Amniotic epithelial cell (primary cell): ENCODE data around the gene SETD1A.

Source experiments
- DNase-seq: peaks from one replicate; pipeline ENCODE4 v3.0.0-alpha.2; 2010; ENCODE audit warnings: low read depth

Gene SETD1A

DNA sequence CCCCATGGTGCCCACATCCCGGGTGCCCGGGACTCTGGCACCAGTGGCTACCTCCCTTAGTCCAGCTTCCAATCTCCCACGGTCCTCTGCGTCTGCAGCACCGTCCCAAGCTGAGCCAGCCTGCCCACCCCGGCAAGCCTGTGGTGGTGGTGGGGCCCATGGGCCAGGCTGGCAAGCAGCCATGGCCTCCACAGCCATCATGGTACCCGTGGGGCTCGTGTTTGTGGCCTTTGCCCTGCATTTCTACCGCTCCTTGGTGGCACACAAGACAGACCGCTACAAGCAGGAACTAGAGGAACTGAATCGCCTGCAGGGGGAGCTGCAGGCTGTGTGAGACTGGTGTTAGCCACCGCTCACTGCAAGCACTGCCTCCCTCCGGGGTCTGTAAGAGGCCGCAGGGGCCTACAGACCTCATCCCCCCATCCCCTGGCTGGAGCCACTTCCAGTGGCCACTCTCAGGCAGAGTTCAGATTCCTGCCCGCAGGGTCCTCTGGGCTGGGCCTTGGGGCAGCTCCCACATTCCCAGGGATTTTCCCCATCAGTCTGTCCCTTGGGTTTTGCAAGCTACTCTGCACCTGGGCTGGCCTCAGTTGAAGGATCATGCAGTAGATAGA is 3.9 kb upstream of the SETD1A start:
- peak; percentile 71 for DNase-seq

DNA sequence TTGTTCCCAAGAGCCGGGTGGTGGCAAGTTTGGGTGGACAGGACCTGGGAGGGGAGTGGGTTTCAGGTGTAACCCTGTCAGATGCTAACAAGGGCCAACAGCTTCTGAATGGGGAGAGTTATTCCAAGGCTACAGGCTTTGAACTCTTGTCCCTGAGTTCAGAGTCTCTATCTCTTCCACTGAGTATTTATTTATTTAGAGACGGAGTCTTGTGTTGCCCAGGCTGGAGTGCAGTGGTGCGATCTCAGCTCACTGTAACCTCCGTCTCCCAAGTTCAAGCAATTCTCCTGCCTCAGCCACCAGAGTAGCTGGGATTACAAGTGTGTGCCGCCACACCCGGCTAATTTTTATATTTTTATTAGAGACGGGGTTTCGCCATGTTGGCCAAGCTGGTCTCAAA is 2.6 kb upstream of the SETD1A start:
- no peak for DNase-seq

GRCh38 chr16:30956601-30957455 is 726 bp upstream of the SETD1A start:
- DNase-seq: peak; percentile 88

DNA sequence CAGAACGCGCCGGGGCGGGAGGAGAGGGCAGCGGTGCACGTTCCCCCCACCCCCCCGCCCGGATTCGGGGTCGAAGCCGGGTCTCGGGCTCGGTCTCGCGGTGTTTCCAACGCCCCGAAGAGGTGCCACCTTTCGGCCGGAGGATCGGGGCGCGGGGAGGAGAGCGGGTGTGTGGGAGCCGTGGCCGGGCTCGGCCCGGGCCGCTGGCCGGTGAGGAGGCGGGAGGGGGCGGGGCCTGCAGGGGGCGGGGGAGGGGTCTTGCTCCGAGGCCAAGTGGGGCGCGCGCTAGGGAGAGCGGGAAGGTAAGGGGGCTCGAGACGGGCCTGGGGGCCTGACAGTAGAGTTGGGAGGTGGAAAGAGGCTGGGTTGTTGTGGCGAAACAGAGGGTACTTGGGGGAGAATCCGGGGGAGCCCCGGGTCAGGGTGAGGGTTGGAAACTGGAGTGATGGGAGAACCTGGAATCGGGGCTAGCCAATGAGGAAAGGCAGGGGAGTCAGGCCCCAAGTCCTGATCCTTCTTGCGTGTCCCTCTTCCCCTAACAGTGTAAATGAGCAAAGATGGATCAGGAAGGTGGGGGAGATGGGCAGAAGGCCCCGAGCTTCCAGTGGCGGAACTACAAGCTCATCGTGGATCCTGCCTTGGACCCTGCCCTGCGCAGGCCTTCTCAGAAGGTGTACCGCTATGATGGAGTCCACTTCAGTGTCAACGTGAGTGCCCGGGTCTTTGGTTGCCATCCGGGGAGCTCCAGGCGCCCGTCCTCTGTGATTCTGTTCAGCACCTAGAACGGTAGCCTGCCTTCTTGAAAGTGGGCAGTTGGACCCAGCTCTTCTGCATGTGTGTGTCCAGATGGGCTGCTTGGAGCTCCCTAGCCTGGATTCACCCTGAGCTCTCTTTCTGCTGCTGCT is 873 bp downstream of the SETD1A start:
- DNase-seq: peak; percentile 41

DNA sequence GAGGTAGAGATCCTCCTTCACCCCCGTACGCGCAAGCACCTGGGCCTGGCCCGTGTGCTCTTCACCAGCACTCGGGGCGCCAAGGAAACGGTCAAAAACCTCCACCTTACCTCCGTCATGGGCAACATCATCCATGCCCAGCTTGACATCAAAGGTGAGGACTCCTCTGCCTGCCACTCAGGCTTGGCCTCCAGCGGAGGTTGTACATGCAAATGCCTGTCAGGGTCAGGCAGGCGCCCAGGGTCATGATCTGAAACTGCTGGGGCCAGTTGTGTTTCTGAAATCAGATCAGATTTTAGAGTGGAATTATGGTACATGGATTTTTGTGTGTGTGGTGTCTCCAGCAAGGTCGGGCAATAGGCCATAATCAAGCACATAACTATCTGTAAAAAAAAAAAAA is 3.8 kb downstream of the SETD1A start:
- no peak for DNase-seq

- no peak for DNase-seq
Measured at GRCh38 chr16:30963925-30964511, 6.5 kb downstream of the SETD1A start.

DNA sequence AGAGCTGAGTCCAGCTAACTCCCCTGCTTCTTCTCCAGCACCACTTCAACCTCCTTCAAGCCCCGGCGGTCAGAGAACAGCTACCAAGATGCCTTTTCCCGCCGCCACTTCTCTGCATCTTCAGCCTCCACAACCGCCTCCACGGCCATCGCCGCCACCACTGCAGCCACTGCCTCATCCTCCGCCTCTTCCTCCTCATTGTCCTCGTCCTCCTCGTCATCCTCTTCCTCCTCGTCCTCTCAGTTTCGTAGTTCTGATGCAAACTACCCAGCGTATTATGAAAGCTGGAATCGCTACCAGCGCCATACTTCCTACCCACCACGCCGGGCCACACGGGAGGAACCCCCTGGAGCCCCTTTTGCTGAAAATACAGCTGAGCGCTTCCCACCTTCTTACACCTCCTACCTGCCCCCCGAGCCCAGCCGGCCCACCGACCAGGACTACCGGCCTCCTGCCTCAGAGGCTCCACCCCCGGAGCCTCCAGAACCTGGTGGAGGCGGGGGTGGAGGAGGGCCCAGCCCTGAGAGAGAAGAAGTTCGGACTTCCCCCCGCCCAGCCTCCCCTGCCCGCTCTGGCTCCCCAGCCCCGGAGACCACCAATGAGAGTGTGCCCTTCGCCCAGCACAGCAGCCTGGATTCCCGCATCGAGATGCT is 7.1 kb downstream of the SETD1A start:
- no peak for DNase-seq

- no peak for DNase-seq
Measured at GRCh38 chr16:30965436-30965835, 7.9 kb downstream of the SETD1A start.

- no peak for DNase-seq
Measured at GRCh38 chr16:30966033-30966619, 8.6 kb downstream of the SETD1A start.

- DNase-seq: no peak
Measured at GRCh38 chr16:30967795-30968194, 10.2 kb downstream of the SETD1A start.

DNA sequence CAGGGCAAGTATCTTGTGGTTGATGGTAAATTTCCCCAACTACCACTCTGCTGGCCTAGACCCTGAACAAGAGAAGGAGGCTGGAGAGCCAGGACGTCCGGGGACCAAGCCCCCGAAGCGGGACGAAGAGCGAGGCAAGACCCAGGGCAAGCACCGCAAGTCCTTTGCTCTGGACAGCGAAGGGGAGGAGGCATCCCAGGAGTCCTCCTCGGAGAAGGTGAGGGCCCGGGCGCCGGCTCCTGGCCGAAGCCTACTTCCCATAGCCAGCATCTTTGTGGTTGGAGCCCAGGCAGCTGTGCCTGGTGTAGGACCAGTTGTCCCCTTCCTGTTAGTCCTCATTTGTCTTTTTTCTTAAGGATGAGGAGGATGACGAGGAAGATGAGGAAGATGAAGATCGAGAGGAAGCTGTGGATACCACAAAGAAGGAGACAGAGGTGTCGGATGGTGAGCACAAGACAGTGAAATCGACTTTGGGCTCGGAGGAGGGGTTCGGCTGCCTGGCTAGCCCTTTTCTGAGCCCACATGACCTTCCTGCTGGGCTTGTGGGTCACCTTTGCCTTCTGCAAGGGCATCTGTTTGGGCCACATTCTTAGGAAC is 11.8 kb downstream of the SETD1A start:
- DNase-seq: no peak

DNA sequence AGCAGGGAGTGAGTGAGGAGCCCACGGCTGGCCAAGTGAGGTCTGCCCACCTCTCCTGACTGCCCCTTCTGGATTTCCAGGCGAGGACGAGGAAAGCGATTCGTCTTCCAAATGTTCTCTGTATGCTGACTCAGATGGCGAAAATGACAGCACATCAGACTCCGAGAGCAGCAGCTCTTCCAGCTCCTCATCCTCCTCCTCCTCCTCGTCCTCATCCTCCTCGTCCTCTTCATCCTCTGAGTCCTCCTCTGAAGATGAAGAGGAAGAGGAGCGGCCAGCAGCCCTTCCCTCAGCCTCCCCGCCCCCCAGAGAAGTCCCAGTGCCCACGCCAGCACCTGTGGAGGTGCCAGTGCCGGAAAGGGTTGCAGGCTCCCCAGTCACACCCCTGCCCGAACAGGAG is 13.7 kb downstream of the SETD1A start:
- no peak for DNase-seq

- DNase-seq: peak; percentile 22
Measured at GRCh38 chr16:30972872-30973271, 15.3 kb downstream of the SETD1A start.

- no peak for DNase-seq
Measured at GRCh38 chr16:30974348-30974747, 16.8 kb downstream of the SETD1A start.

DNA sequence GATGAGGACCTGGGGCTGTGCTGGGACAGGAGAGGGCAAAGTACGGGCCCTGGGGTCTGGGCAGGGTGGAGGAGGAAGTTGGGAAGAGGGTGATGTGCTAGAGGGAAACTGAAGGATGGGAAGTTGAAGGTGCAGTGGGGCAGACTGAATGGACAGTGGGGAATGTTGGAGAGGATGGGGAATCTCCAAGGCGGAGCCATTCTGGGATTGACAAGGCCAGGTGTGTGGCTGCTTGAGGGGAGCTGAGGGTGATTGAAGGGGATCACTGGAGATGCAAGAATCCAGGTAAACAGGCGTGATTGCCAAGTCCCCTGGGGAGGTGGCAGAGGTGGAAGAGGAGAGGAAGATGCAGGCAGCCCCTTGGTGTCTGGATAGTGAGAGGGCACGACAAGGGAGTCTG is 18.9 kb downstream of the SETD1A start:
- DNase-seq: no peak

- no peak for DNase-seq
Measured at GRCh38 chr16:30977502-30977901, 19.9 kb downstream of the SETD1A start.

DNA sequence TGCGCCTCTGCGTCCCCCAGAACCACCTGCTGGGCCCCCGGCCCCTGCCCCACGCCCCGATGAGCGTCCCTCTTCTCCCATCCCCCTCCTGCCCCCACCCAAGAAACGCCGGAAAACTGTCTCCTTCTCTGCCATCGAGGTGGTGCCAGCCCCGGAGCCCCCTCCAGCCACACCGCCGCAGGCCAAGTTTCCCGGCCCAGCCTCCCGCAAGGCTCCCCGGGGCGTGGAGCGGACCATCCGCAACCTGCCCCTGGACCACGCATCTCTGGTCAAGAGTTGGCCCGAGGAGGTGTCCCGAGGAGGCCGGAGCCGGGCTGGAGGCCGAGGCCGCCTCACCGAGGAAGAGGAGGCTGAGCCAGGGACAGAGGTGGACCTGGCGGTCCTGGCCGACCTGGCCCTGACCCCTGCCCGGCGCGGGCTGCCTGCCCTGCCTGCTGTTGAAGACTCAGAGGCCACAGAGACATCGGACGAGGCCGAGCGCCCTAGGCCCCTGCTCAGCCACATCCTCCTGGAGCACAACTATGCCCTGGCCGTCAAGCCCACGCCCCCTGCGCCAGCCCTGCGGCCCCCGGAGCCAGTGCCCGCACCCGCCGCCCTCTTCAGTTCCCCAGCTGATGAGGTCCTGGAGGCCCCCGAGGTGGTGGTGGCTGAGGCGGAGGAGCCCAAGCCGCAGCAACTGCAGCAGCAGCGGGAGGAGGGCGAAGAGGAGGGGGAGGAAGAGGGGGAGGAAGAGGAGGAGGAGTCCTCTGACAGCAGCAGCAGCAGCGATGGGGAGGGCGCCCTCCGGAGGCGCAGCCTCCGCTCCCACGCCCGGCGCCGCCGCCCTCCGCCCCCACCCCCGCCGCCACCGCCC is 21.8 kb downstream of the SETD1A start:
- no peak for DNase-seq

- DNase-seq: no peak
Measured at GRCh38 chr16:30980023-30980371, 22.4 kb downstream of the SETD1A start.

DNA sequence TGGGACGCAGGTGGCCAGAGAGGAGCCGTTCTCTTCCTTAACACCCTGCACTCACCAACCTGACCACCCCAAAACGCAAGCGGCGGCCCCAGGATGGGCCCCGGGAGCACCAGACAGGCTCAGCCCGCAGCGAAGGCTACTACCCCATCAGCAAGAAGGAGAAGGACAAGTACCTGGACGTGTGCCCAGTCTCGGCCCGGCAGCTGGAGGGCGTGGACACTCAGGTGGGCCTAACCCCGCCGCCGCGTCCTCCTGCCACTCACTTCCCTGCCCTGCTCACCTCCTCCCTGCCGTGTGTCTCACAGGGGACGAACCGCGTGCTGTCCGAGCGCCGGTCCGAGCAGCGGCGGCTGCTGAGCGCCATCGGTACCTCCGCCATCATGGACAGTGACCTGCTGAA is 22.9 kb downstream of the SETD1A start:
- no peak for DNase-seq

- DNase-seq: no peak
Measured at GRCh38 chr16:30980959-30981358, 23.4 kb downstream of the SETD1A start.
